Measurements from ENCODE around the gene CHRNA4. TPM values are rescaled to one million over a fixed set of nuclear protein-coding genes. Genes with fewer than 3 reads are reported as not detected.

The CHRNA4 gene
- total and polyA plus RNA-seq, 10 of the 15 experiments (the other 5 are each of a cell fraction or from before 2014, with no cell fraction given) = 0.04 to 0.41 (median 0.06) TPM; not detected in 5

DNA sequence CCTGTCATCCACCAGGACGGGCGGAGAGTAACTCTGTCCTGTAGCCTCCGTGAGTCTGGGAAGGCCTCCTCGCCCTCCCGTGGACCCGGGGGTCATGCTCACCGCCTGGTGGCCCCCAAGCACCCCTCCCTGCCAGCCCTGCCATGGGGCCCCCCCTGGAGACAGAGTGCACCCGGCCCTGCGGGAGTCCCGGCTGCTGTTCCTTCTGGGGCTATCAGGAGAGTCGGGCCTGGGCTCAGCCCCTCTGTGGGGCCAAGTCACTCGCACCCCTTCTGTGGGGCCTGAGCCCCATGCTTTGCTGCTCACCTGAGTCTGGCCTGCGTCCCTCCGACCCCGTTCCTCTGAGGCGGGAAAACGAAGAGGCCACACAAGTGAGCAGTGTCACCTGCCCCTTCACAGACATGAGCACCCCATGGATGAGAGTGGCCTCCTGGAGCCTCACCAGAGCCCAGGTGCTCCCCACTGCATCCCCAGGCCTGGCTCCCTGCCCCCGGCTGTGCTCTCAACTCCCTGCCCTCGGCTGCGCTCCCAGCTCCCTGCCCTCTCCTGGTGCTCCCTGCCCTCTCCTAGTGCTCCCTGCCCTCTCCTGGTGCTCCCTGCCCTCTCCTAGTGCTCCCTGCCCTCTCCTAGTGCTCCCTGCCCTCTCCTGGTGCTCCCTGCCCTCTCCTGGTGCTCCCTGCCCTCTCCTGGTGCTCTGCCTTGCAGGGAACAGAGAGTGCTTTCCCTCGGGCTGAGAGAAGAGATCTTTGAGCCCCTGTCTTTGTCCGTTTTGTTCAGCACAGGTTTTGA lies 4.6 kb upstream of the CHRNA4 start:
- Histone ChIP-seq H3K9ac (ENCODE audit: control insufficient read depth, insufficient read depth, low read length) (no peak overlapping the region), H3K36me3 (ENCODE audit: control insufficient read depth in 2 of 2, insufficient read depth in 2 of 2, low read length in 1 of 2) (no peaks in the 10 kb centered on the region), H3K4me2 (ENCODE audit: control insufficient read depth, insufficient read depth) (no peak overlapping the region), H4K20me1 (ENCODE audit: control insufficient read depth, insufficient read depth) (no peaks in the 10 kb centered on the region), H3K4me1 (ENCODE audit: control insufficient read depth, insufficient read depth, low read length) (no peaks in the 10 kb centered on the region), H2AFZ (ENCODE audit: control insufficient read depth, low read depth, low read length) (no peak overlapping the region), H3K27me3 (replicated peaks in 1 of 2; ENCODE audit: control insufficient read depth in 2 of 2, insufficient read depth in 2 of 2, low read length in 1 of 2) (no peaks in the 10 kb centered on the region; a peak in 1 of 4 replicates), H3K27ac (ENCODE audit: control insufficient read depth, insufficient read depth) (no peak overlapping the region), H3K79me2 (ENCODE audit: control insufficient read depth, insufficient read depth, low read length) (no peaks in the 10 kb centered on the region), H3K4me3 (no peak overlapping the region), H3K9me3 (replicated peaks; ENCODE audit: control insufficient read depth, insufficient read depth, low read length) (no peaks in the 10 kb centered on the region)
- ChIA-PET RAD21 (ENCODE audit: unreplicated experiment) (no interaction called here), SMC1A (ENCODE audit: uncharacterized antibody, unreplicated experiment) (no interaction called here), POLR2A (no interaction called here), CTCF (no interaction called here)
- no peak for ATAC-seq
- FAIRE-seq = no peak
- DNase-seq (ENCODE audit: low read depth, low spot score) = no peak
- intact Hi-C loops (cut with micrococcal nuclease; ENCODE audit: unreplicated experiment) = no loop called here
- in situ Hi-C loops (cut with MboI) = no loop called here
- BruUV-seq (replicated peaks) = no TSS peak
- whole genome bisulfite sequencing (ENCODE audit: insufficient coverage, insufficient replicate concordance, low lambda C conversion rate, missing lambda C conversion rate) = 37% methylated on average over 22 of the region's 22 CpGs
- TF ChIP-seq NRF1 (conservative IDR thresholded peaks at IDR 0.05; ENCODE audit: low read depth, low read length) (no peak), TCF7 (IDR thresholded peaks at IDR 0.05; ENCODE audit: borderline replicate concordance) (no peak), NR2C2 (IDR thresholded peaks at IDR 0.05; ENCODE audit: borderline replicate concordance, control insufficient read depth, insufficient read length, low read depth) (no peak), POLR2A (IDR thresholded peaks at IDR 0.05; ENCODE audit: low read depth, low read length) (no peak), POU2F2 (IDR thresholded peaks at IDR 0.05; ENCODE audit: borderline replicate concordance, low read depth, low read length) (no peak), BHLHE40 (IDR thresholded peaks at IDR 0.05; ENCODE audit: borderline replicate concordance in 1 of 2, low read depth in 2 of 2, low read length in 1 of 2) (no peak), STAT3 (IDR thresholded peaks at IDR 0.05; ENCODE audit: low read depth, low read length) (no peak), POLR2AphosphoS5 (IDR thresholded peaks at IDR 0.05; ENCODE audit: low read length) (no peak), HDAC2 (IDR thresholded peaks at IDR 0.05) (no peak), EGR1 (IDR thresholded peaks at IDR 0.05; ENCODE audit: borderline replicate concordance in 1 of 2, low read depth in 2 of 2, low read length in 2 of 2) (no peak)
- TF ChIP-seq, protein P1, sequence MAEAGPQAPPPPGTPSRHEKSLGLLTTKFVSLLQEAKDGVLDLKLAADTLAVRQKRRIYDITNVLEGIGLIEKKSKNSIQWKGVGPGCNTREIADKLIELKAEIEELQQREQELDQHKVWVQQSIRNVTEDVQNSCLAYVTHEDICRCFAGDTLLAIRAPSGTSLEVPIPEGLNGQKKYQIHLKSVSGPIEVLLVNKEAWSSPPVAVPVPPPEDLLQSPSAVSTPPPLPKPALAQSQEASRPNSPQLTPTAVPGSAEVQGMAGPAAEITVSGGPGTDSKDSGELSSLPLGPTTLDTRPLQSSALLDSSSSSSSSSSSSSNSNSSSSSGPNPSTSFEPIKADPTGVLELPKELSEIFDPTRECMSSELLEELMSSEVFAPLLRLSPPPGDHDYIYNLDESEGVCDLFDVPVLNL (IDR thresholded peaks at IDR 0.05; ENCODE audit: low read depth, low read length) = no peak
- TF ChIP-seq, protein P2, sequence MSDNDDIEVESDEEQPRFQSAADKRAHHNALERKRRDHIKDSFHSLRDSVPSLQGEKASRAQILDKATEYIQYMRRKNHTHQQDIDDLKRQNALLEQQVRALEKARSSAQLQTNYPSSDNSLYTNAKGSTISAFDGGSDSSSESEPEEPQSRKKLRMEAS (IDR thresholded peaks at IDR 0.05; ENCODE audit: low read depth, low read length) = no peak
- TF ChIP-seq, protein P3, sequence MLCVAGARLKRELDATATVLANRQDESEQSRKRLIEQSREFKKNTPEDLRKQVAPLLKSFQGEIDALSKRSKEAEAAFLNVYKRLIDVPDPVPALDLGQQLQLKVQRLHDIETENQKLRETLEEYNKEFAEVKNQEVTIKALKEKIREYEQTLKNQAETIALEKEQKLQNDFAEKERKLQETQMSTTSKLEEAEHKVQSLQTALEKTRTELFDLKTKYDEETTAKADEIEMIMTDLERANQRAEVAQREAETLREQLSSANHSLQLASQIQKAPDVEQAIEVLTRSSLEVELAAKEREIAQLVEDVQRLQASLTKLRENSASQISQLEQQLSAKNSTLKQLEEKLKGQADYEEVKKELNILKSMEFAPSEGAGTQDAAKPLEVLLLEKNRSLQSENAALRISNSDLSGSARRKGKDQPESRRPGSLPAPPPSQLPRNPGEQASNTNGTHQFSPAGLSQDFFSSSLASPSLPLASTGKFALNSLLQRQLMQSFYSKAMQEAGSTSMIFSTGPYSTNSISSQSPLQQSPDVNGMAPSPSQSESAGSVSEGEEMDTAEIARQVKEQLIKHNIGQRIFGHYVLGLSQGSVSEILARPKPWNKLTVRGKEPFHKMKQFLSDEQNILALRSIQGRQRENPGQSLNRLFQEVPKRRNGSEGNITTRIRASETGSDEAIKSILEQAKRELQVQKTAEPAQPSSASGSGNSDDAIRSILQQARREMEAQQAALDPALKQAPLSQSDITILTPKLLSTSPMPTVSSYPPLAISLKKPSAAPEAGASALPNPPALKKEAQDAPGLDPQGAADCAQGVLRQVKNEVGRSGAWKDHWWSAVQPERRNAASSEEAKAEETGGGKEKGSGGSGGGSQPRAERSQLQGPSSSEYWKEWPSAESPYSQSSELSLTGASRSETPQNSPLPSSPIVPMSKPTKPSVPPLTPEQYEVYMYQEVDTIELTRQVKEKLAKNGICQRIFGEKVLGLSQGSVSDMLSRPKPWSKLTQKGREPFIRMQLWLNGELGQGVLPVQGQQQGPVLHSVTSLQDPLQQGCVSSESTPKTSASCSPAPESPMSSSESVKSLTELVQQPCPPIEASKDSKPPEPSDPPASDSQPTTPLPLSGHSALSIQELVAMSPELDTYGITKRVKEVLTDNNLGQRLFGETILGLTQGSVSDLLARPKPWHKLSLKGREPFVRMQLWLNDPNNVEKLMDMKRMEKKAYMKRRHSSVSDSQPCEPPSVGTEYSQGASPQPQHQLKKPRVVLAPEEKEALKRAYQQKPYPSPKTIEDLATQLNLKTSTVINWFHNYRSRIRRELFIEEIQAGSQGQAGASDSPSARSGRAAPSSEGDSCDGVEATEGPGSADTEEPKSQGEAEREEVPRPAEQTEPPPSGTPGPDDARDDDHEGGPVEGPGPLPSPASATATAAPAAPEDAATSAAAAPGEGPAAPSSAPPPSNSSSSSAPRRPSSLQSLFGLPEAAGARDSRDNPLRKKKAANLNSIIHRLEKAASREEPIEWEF (IDR thresholded peaks at IDR 0.05; ENCODE audit: insufficient replicate concordance, low read depth, low read length) = no peak
- TF ChIP-seq, protein P4, sequence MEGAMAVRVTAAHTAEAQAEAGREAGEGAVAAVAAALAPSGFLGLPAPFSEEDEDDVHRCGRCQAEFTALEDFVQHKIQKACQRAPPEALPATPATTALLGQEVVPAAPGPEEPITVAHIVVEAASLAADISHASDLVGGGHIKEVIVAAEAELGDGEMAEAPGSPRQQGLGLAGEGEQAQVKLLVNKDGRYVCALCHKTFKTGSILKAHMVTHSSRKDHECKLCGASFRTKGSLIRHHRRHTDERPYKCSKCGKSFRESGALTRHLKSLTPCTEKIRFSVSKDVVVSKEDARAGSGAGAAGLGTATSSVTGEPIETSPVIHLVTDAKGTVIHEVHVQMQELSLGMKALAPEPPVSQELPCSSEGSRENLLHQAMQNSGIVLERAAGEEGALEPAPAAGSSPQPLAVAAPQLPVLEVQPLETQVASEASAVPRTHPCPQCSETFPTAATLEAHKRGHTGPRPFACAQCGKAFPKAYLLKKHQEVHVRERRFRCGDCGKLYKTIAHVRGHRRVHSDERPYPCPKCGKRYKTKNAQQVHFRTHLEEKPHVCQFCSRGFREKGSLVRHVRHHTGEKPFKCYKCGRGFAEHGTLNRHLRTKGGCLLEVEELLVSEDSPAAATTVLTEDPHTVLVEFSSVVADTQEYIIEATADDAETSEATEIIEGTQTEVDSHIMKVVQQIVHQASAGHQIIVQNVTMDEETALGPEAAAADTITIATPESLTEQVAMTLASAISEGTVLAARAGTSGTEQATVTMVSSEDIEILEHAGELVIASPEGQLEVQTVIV (IDR thresholded peaks at IDR 0.05; ENCODE audit: borderline replicate concordance, partially characterized antibody) = no peak
